Measurements from ENCODE around the gene CD164. TPM values are rescaled to one million over a fixed set of nuclear protein-coding genes. Genes with fewer than 3 reads are reported as not detected.

The CD164 gene
- total RNA-seq, 1 donor from 2014 or later, result 303 TPM

Other genes starting within 250 kb of the CD164 start
- gene PPIL6, start 58.2 kb upstream of the CD164 start, total RNA-seq, result 0.17 and 13.3 TPM in 2 replicates
- 17.0 and 17.7 TPM in 2 replicates for gene SMPD2, start 58.3 kb upstream of the CD164 start, total RNA-seq
- gene MICAL1, start 73.3 kb upstream of the CD164 start, total RNA-seq, result 37.9 and 41.2 TPM in 2 replicates
- 8.0 and 16.1 TPM in 2 replicates for gene ZBTB24, start 100.8 kb upstream of the CD164 start, total RNA-seq

Measured in renal cortical epithelial cell (primary cell).